ENCODE data around the gene CEP350. TPM values are rescaled to one million over a fixed set of nuclear protein-coding genes. Genes with fewer than 3 reads are reported as not detected.

The CEP350 gene
- total RNA-seq, 6 experiments from 2014 or later, result 22.1 to 26.7 (median 25.2) TPM

DNA sequence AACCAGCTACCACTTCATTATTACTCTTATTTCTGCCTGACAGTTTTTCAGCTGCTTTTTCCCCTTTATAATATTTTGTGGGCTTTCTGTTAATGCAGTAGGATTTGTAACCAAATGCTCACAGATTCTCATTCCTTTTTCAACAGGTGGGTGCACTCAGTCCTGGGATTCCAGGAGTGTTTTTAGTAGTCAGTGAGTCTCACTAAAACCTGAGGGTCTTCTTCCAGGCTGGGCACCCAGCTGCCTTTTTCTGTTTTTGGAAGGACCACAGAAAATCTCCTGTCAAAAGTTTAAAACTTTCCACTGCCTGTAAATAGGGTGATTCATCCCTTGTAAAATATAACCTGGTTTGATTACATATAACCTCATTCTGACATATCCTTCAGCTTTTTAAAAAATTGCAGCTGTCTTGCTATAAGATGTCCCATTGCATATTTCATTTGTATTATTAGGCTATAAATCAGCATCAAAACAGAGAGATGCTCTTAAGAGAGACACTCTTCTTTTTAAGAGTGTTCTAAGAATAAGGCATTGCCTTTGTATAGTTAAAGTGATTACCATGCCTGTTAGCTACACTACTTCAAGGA is 16.8 kb upstream of the CEP350 start:
- no peaks in the 10 kb centered on the region for H3K9me3 Mint-ChIP-seq
- H3K27me3 Mint-ChIP-seq (ENCODE audit: insufficient read depth), result no peaks in the 10 kb centered on the region

DNA sequence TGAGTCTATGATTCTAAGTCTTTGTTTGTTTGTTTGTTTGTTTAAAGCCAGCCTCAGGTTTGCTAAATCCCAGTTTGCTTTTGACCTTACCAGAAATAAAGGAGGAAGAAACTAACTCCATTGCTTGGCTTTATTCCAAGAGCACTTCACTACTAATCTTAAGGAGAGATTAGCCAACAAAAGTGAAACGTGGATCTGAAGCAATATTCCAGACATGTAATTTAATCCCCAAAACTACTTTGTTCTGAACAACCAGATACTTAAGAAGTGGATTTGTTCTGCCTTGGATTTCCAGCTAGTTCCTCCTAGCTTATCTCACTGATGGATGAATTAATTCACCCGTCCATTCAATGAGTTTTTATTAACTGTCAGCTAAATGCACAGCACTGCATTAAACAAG is 15.9 kb upstream of the CEP350 start:
- no peaks in the 10 kb centered on the region for H3K9me3 Mint-ChIP-seq
- TF ChIP-seq, protein P1, sequence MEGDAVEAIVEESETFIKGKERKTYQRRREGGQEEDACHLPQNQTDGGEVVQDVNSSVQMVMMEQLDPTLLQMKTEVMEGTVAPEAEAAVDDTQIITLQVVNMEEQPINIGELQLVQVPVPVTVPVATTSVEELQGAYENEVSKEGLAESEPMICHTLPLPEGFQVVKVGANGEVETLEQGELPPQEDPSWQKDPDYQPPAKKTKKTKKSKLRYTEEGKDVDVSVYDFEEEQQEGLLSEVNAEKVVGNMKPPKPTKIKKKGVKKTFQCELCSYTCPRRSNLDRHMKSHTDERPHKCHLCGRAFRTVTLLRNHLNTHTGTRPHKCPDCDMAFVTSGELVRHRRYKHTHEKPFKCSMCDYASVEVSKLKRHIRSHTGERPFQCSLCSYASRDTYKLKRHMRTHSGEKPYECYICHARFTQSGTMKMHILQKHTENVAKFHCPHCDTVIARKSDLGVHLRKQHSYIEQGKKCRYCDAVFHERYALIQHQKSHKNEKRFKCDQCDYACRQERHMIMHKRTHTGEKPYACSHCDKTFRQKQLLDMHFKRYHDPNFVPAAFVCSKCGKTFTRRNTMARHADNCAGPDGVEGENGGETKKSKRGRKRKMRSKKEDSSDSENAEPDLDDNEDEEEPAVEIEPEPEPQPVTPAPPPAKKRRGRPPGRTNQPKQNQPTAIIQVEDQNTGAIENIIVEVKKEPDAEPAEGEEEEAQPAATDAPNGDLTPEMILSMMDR (IDR thresholded peaks at IDR 0.05), result no peak
- H3K4me3 Mint-ChIP-seq, result no peak overlapping the region
- no peak overlapping the region for H3K27ac Mint-ChIP-seq
- no peaks in the 10 kb centered on the region for H3K27me3 Mint-ChIP-seq (ENCODE audit: insufficient read depth)
- no peaks in the 10 kb centered on the region for H3K36me3 Mint-ChIP-seq (ENCODE audit: low read depth)
- DNase-seq, result no peak
- H3K4me1 Mint-ChIP-seq (ENCODE audit: low read depth), result no peaks in the 10 kb centered on the region

More for the DNA sequence above, 16.8 kb upstream of the CEP350 start:
- TF ChIP-seq, protein P1 (IDR thresholded peaks at IDR 0.05), result no peak
- no peaks in the 10 kb centered on the region for H3K36me3 Mint-ChIP-seq (ENCODE audit: low read depth)
- no peaks in the 10 kb centered on the region for H3K4me1 Mint-ChIP-seq (ENCODE audit: low read depth)
- no peak overlapping the region for H3K27ac Mint-ChIP-seq
- no peak for DNase-seq
- no peak overlapping the region for H3K4me3 Mint-ChIP-seq

DNA sequence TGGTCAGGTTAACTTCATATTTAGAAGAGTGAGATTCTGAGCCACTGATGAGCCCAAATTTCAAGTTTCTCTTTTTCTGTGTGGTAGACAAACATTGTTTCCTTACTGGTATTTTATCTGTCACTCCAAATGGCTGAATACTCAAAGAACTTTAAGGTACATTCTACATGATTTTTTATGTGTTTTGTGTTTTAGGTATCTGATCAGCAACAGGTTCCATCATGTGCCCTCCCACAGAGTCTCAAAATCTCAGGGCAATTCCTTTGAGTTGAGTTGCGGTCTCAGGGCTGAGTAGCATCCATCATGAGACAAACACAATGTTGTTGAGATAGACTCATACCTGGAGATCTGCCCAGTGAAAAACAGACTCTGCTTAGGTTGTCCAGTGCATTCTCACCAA is 14.7 kb upstream of the CEP350 start:
- Mint-ChIP-seq H3K4me3 (no peak overlapping the region), H3K9me3 (no peaks in the 10 kb centered on the region), H3K36me3 (ENCODE audit: low read depth) (no peaks in the 10 kb centered on the region), H3K4me1 (ENCODE audit: low read depth) (no peaks in the 10 kb centered on the region), H3K27me3 (ENCODE audit: insufficient read depth) (no peaks in the 10 kb centered on the region; the same call in 1 of the 2 replicates), H3K27ac (no peak overlapping the region)
- no peak for DNase-seq
- TF ChIP-seq, protein P1 (IDR thresholded peaks at IDR 0.05), result no peak

DNA sequence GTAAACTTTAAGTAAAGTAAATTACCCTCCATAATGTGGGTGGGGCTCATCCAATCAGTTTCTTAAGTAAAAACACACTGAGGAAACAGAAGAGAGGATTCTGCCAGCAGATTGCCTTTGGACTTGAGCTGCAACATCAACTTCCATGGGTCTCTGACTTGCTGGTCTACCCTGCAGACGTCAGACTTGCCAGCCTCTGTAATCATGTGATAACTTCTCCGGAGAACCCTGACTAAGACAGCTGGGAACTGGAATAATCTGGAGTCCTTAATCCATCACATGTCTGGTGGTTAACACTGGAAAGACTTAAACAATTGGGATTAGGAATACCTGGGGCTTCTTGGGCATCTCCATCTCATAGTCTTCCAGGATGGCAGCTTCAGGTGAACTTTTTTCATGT is 13.2 kb upstream of the CEP350 start:
- Mint-ChIP-seq H3K9me3 (no peaks in the 10 kb centered on the region), H3K36me3 (ENCODE audit: low read depth) (no peaks in the 10 kb centered on the region), H3K4me3 (no peak overlapping the region), H3K4me1 (ENCODE audit: low read depth) (no peaks in the 10 kb centered on the region), H3K27ac (no peak overlapping the region), H3K27me3 (ENCODE audit: insufficient read depth) (no peaks in the 10 kb centered on the region; the same call in 1 of the 2 replicates)
- no peak for DNase-seq
- TF ChIP-seq, protein P1 (IDR thresholded peaks at IDR 0.05), result no peak

DNA sequence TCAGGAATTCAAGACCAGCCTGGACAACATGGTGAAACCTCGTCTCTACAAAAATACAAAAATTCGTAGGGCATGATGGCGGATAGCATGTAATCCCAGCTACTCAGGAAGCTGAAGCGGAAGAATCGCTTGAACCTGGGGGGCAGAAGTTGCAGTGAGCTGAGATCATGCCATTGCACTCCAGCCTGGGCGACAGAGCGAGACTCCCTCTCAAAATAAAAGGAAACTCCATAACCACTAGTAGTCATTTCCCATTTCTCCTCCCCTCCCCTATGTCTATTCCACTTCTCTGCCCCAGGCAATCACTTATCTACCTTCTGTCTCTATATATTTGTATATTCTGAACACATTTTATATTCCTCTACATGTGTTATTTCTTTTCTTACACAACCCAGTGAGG is 4.0 kb upstream of the CEP350 start:
- Mint-ChIP-seq H3K4me1 (ENCODE audit: low read depth) (peaks cover 14% of the 10 kb centered on the region), H3K27me3 (ENCODE audit: insufficient read depth) (no peaks in the 10 kb centered on the region; the same call in none of the 2 replicates), H3K36me3 (ENCODE audit: low read depth) (no peaks in the 10 kb centered on the region), H3K27ac (no peak overlapping the region), H3K4me3 (no peak overlapping the region), H3K9me3 (no peaks in the 10 kb centered on the region)
- no peak for DNase-seq
- TF ChIP-seq, protein P1 (IDR thresholded peaks at IDR 0.05), result no peak

Data from HFFc6 (cell line).